HG03175 (cell line): ENCODE data around the gene CRYBA1.

Experiments used
- ATAC-seq: cut with Tn5 transposase; IDR thresholded peaks from one replicate; pipeline ENCODE4 v1.9.1; 2021; ENCODE audit warnings: mild to moderate bottlenecking, moderate library complexity; ENCODE audit not compliant: unreplicated experiment

CRYBA1 gene

DNA sequence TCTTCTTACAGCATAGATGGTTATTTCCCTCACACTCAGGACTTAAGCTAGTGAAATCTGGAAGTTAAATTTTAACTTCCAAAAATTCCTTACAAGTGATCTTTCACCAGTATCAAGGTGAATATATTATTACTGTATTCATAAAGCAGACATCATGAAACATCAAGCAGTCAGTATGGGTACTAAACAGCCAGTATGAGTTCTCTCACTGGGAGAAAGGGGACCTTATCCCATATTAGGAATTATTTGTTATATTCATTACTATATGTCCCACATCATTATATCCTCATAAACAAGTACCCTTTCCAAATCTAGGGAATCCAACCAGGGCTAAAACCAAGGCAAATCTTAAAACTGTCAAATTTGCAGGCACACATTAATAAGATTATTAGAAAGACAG, 32.0 kb downstream of the CRYBA1 start:
- no peak for ATAC-seq

DNA sequence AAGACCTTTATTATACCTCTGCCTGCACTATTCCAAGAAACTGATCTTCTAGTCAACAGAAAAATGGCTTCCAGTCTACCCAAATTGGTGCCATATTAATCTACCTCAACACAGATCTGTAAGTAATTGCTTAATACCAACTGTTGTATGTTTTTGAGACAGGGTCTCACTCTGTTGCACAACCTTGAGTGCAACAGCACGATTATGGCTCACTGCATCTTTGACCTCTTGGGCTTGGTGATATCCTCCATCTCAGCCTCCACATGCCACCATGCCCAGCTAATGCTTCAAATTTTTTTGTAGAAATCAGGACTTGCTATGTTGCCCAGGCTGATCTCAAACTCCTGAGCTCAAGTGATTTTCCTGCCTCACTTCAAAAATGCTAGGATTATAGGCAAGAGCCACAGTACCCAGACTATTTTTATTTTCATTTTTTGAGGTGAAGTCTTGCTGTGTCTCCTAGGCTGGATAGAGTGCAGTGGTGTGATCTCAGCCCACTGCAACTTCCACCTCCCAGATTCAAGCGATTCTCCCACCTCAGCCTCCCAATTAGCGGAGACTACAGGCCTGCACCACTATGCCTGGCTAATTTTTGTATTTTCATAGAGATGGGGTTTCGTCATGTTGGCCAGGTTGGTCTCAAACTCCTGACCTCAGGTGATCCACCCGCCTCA, 32.9 kb downstream of the CRYBA1 start:
- ATAC-seq: no peak

GRCh38 chr17:29283496-29283895, 36.8 kb downstream of the CRYBA1 start:
- ATAC-seq: no peak

GRCh38 chr17:29283961-29284360, 37.3 kb downstream of the CRYBA1 start:
- no peak for ATAC-seq

DNA sequence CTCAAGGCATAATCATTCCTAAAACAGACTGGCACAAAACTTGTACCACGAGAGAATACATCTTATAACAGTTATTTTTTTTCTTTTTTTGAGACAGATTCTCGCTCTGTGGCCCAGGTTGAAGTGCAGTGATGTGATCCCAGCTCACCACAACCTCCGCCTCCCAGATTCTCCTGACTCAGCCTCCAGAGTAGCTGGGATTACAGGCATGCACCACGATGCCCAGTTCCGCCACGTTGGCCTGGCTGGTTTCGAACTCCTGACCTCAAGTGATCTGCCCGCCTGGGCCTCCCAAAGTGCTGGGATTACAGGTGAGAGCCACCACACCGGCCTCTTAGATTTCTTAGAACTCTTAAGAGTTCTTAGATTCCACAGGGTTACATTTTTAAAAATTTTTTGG, 43.2 kb downstream of the CRYBA1 start:
- no peak for ATAC-seq

DNA sequence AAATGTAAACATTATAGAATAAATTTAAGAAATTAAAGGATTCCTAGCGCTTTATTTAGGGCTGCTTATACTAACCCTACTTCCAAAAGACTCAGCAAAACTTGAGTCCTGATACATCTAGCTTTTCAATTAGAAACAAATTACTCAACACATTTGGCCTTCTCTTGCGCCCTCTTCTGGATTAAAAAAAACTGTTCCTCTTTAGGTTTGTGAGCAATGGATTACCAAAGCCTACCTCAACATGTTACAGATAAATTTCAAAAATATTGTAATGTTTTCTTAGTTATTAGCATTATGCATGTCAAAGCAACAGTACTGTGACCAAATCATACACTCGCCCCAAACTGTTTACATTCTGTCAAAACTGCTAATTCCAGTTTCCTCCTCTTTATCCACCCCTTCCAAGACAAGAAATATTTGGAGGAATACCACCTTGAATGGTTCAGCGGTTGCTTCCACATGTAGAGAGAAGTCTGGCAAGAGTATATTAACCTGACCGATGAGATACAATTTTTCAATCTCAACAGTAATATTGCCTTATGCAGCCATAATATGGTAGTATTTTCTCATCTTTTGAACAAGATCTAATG, 44.6 kb downstream of the CRYBA1 start:
- no peak for ATAC-seq

DNA sequence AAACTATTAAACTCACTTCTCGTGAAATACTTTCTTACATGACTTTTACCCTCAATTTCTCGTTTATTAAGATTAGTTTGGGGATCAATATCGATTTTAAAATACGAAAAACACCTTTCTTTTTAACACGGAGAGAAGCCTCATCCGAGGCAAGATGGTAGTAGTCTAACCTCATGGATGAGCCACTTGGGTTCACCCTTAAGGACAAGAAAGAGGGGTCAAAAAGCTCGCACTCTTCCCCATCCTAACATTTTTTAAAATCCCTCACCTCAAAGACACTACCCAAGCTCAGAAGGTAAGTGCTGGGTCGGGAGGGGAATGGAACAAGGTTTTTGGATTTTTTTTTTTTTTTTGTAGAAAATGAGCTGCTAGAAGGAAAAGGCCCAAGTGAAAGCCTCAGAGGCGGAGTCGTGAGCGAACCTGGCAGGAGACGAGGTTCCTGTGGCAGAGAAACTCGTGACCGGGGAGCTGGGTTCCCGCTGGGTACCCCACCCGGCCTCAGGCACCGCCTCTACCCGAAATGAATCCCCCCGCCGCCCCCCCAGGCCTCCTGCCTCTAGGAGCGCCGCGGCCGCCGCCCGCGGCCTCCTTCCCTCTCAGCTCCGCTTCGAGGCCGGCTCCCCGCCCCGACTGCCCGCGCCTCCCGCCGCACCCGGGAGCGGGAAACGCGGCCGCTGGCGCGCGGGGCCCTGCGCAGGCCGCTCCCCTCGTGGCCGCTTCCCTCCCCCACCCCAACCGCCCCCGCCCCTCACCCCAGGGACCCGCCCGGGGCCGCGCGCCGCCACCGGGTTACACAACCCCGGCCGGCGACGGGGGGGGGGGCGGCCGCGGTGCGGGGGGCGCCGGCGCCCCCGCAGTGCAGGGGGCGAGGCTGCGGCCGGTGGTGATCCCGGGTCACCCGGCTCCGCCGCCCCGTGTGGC, 45.7 kb downstream of the CRYBA1 start:
- ATAC-seq: no peak

- no peak for ATAC-seq
These were observed 46.6 kb downstream of the CRYBA1 start for GRCh38 chr17:29292992-29293889.

DNA sequence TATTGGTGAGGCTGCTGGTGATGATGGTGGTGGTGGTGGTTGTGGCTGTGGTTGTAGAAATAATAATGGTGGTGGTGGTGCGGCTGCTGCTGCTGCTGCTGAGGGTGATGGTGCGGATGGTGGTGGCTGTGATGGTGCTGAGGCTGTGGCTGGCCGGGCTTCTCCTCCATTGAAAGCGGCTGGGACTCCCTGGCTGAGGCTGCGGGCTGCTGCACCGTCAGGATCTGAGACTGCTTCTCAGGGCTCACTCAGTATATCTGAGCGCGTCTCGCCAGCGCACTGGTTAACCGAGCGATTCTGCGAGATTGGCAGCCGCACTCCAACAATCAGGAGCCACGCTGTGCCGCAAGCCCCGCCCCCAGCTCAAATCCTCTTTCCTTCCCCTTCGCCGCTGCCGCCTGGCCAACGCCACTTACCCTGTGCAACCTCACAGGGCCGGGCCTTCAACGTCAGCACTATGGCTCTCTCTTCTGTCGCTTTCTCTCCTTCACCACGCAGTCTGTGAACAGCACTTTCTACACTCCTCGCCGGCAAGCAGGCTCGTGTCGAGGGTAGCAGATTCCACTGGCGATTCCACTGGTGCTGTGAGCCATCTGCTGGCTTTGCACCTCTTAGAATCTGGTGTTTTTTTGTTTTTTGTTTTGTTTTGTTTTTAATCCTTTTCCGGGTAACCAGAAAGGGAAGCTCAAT, 47.4 kb downstream of the CRYBA1 start, which contains the start of gene NUFIP2:
NUFIP2 (minus strand) TSS at position 259 of the 690 bp plus-strand sequence; CDS start at position 170, 89 bp downstream.
- peak; percentile 85 for ATAC-seq

GRCh38 chr17:29294580-29294900, 47.9 kb downstream of the CRYBA1 start:
- no peak for ATAC-seq

- ATAC-seq: no peak
These were observed 48.8 kb downstream of the CRYBA1 start for GRCh38 chr17:29295420-29295819.

DNA sequence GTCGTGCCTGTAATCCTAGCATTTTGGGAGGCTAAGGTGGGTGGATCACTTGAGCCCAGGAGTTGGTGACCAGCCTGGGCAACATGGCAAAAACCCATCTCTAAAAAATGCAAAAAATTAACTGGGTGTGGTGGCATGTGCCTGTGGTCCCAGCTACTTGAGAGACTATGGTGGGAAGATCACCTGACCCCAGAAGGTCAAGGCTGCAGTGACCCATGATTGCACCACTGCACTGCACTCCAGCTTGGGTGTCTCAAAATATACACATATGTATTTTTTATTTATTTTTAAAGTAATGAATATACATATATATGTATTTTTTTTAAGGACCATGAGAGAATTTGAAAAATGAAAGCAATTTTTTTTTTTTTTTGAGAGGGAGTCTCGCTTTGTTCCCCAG, 52.4 kb downstream of the CRYBA1 start:
- no peak for ATAC-seq

DNA sequence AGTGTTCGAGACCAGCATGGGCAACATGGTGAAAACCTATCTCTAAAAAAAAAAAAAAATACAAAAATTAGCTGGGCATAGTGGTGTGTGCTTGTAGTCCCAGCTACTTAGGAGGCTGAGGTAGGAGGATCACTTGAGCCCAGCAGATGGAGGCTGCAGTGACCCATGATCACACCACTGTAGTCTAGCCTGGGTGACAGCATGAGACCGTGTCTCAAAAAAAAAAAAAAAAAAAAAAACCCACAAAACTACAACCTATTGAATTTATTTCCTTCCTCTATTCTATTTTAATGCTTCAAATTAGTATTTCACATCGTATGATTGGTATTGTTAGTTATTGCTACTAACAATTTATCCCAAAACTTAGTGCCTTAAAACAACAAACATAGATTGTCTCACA, 56.7 kb downstream of the CRYBA1 start:
- no peak for ATAC-seq
